ENCODE data around the gene STUM.

DNA sequence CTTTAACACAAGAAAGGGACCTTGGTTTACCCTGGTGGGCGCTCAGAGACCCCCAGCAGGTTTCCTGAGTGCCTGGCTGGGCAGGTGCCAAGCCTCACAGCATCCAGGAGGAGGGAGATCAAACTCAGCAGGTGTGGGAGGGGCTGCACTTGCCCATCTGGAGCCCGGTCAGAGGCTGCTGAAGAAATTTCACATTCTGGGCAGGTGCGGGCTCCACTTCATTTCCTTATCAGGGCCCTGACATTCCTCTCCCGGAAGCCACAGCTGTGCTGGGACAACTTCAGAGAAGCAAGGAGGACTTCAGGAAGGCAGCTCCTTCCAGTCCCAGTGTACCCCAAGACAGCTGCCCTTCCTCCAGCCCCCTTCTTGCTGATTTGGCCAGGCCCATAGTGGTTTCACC is 107.6 kb downstream of the STUM start:
- TF ChIP-seq EZH2 (optimal IDR thresholded peaks at IDR 0.05; ENCODE audit: low read depth, low read length): no peak
- TF ChIP-seq, protein P1, sequence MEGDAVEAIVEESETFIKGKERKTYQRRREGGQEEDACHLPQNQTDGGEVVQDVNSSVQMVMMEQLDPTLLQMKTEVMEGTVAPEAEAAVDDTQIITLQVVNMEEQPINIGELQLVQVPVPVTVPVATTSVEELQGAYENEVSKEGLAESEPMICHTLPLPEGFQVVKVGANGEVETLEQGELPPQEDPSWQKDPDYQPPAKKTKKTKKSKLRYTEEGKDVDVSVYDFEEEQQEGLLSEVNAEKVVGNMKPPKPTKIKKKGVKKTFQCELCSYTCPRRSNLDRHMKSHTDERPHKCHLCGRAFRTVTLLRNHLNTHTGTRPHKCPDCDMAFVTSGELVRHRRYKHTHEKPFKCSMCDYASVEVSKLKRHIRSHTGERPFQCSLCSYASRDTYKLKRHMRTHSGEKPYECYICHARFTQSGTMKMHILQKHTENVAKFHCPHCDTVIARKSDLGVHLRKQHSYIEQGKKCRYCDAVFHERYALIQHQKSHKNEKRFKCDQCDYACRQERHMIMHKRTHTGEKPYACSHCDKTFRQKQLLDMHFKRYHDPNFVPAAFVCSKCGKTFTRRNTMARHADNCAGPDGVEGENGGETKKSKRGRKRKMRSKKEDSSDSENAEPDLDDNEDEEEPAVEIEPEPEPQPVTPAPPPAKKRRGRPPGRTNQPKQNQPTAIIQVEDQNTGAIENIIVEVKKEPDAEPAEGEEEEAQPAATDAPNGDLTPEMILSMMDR (IDR thresholded peaks at IDR 0.05; ENCODE audit: low read length): no peak
